ENCODE data around the gene TECPR2. TPM values are rescaled to one million over a fixed set of nuclear protein-coding genes. Genes with fewer than 3 reads are reported as not detected.

Gene TECPR2
- total and polyA plus RNA-seq, 4 donors, result 2.0 to 12.6 (median 5.2) TPM

GRCh38 chr14:102450206-102451063 is 87.7 kb downstream of the TECPR2 start:
- Histone ChIP-seq H3K27ac (ENCODE audit: low read depth in 1 of 2, low read length in 2 of 2) (no peak overlapping the region), H3K4me3 (ENCODE audit: low read depth in 1 of 3, low read length in 3 of 3) (no peak overlapping the region), H3K9me3 (ENCODE audit: control insufficient read depth in 4 of 4, low read length in 3 of 4) (no peaks in the 10 kb centered on the region), H3K36me3 (ENCODE audit: control insufficient read depth in 4 of 4, insufficient read depth in 3 of 4, low read depth in 1 of 4, low read length in 3 of 4) (peaks cover 11 to 60% (median 26%) of the 10 kb centered on the region in 4 donors), H3K4me1 (ENCODE audit: control insufficient read depth in 4 of 4, insufficient read depth in 4 of 4, low read length in 3 of 4) (no peaks in the 10 kb centered on the region), H3K9ac (ENCODE audit: low read depth in 1 of 2, low read length in 2 of 2) (no peak overlapping the region), H3K27me3 (ENCODE audit: control insufficient read depth in 4 of 4, insufficient read depth in 4 of 4, low read length in 3 of 4) (no peaks in the 10 kb centered on the region)
- no peak for DNase-seq (ENCODE audit: low spot score)
- no peak for TF ChIP-seq FOXA2 (IDR thresholded peaks at IDR 0.05)
- TF ChIP-seq REST (IDR thresholded peaks at IDR 0.05), result no peak
- no peak for TF ChIP-seq FOXA1 (IDR thresholded peaks at IDR 0.05)
- no peak for TF ChIP-seq SP1 (IDR thresholded peaks at IDR 0.05)
- 93% methylated on average over 17 of the region's 17 CpGs for WGBS

- 96% methylated on average over 10 of the region's 10 CpGs for WGBS
- no peak for DNase-seq (ENCODE audit: low spot score)
Observed at GRCh38 chr14:102451064-102451352, 88.3 kb downstream of the TECPR2 start.

GRCh38 chr14:102452302-102452701 is 89.6 kb downstream of the TECPR2 start:
- H3K4me1 ChIP-seq (ENCODE audit: control insufficient read depth in 4 of 4, insufficient read depth in 4 of 4, low read length in 3 of 4), result no peaks in the 10 kb centered on the region
- 97% methylated on average over 24 of the region's 24 CpGs for WGBS
- H3K36me3 ChIP-seq (ENCODE audit: control insufficient read depth in 4 of 4, insufficient read depth in 3 of 4, low read depth in 1 of 4, low read length in 3 of 4), result peaks cover 11 to 50% (median 23%) of the 10 kb centered on the region in 4 donors
- no peak overlapping the region for H3K9ac ChIP-seq (ENCODE audit: low read depth in 1 of 2, low read length in 2 of 2)
- no peaks in the 10 kb centered on the region for H3K9me3 ChIP-seq (ENCODE audit: control insufficient read depth in 4 of 4, low read length in 3 of 4)
- H3K4me3 ChIP-seq (ENCODE audit: low read depth in 1 of 3, low read length in 3 of 3), result no peak overlapping the region
- DNase-seq (ENCODE audit: low spot score), result no peak
- no peaks in the 10 kb centered on the region for H3K27me3 ChIP-seq (ENCODE audit: control insufficient read depth in 4 of 4, insufficient read depth in 4 of 4, low read length in 3 of 4)
- TF ChIP-seq ATF3 (IDR thresholded peaks at IDR 0.05) (no peak), EGR1 (IDR thresholded peaks at IDR 0.05; ENCODE audit: low read depth in 2 of 2) (no peak)
- no peak overlapping the region for H3K27ac ChIP-seq (ENCODE audit: low read depth in 1 of 2, low read length in 2 of 2)

More at GRCh38 chr14:102451064-102451352, 88.3 kb downstream of the TECPR2 start:
- Histone ChIP-seq H3K27me3 (ENCODE audit: control insufficient read depth in 4 of 4, insufficient read depth in 4 of 4, low read length in 3 of 4) (no peaks in the 10 kb centered on the region), H3K4me3 (ENCODE audit: low read depth in 1 of 3, low read length in 3 of 3) (no peak overlapping the region), H3K4me1 (ENCODE audit: control insufficient read depth in 4 of 4, insufficient read depth in 4 of 4, low read length in 3 of 4) (no peaks in the 10 kb centered on the region), H3K36me3 (ENCODE audit: control insufficient read depth in 4 of 4, insufficient read depth in 3 of 4, low read depth in 1 of 4, low read length in 3 of 4) (peaks cover 11 to 54% (median 25%) of the 10 kb centered on the region in 4 donors), H3K9me3 (ENCODE audit: control insufficient read depth in 4 of 4, low read length in 3 of 4) (no peaks in the 10 kb centered on the region), H3K27ac (ENCODE audit: low read depth in 1 of 2, low read length in 2 of 2) (no peak overlapping the region), H3K9ac (ENCODE audit: low read depth in 1 of 2, low read length in 2 of 2) (no peak overlapping the region)
- TF ChIP-seq RAD21 (IDR thresholded peaks at IDR 0.05) (no peak), ATF3 (IDR thresholded peaks at IDR 0.05) (no peak), TAF1 (conservative IDR thresholded peaks at IDR 0.05) (no peak), YY1 (IDR thresholded peaks at IDR 0.05) (no peak), MAX (IDR thresholded peaks at IDR 0.05) (no peak), JUND (IDR thresholded peaks at IDR 0.05) (no peak)
